Fibroblast of the aortic adventitia (primary cell): ENCODE measurements around the gene NAPG. TPM values are rescaled to one million over a fixed set of nuclear protein-coding genes. Genes with fewer than 3 reads are reported as not detected.
A peak's percentile ranks its signal among the peaks of the same experiment; 100 is the strongest.

Source experiments
- DNase-seq: peaks from one replicate; pipeline ENCODE4 v3.0.0-alpha.2; 2010; ENCODE audit warnings: low read depth
- H3K4me3 ChIP-seq: 2 replicates; pipeline ENCODE4 v1.5.1; 2011; ENCODE audit warnings: low read depth, mild to moderate bottlenecking, control low read depth, low read length, moderate library complexity
- CTCF ChIP-seq: IDR thresholded peaks from 2 replicates; pipeline ENCODE4 v1.5.1; 2011; ENCODE audit warnings: mild to moderate bottlenecking, low read length, control low read depth, inconsistent platforms; ENCODE audit not compliant: insufficient read depth
- total RNA-seq: library from RNA; depleted of rRNA; stranded (reverse); fragments of >200 nt; gene quantifications from 2 replicates; pipeline ENCODE4 v1.2.3, GENCODE V29; 2012; ENCODE audit warnings: low replicate concordance

Gene NAPG
- total RNA-seq, 1 donor, result 44.6 TPM

- TF ChIP-seq CTCF, result no peak
- DNase-seq, result no peak
- H3K4me3 ChIP-seq, result no peak overlapping the region
These were observed 42.6 kb upstream of the NAPG start for GRCh38 chr18:10482985-10483949.

- no peak overlapping the region for H3K4me3 ChIP-seq
- TF ChIP-seq CTCF, result no peak
- DNase-seq, result no peak
These were observed 40.4 kb upstream of the NAPG start for GRCh38 chr18:10485475-10485874.

GRCh38 chr18:10486362-10486761 is 39.5 kb upstream of the NAPG start:
- no peak for TF ChIP-seq CTCF
- DNase-seq, result no peak
- no peak overlapping the region for H3K4me3 ChIP-seq

- no peak for TF ChIP-seq CTCF
- H3K4me3 ChIP-seq, result no peak overlapping the region
- no peak for DNase-seq
These were observed 38.7 kb upstream of the NAPG start for GRCh38 chr18:10487154-10487553.

GRCh38 chr18:10488017-10488416 is 37.8 kb upstream of the NAPG start:
- no peak overlapping the region for H3K4me3 ChIP-seq
- TF ChIP-seq CTCF, result no peak
- DNase-seq, result peak; percentile 11

GRCh38 chr18:10490401-10491165 is 35.2 kb upstream of the NAPG start:
- no peak for TF ChIP-seq CTCF
- no peak for DNase-seq
- no peak overlapping the region for H3K4me3 ChIP-seq
